HK-2 (cell line): ENCODE results near the gene RGS1.

ENCODE experiments used
- DNase-seq: peaks from one replicate; pipeline ENCODE4 v3.0.0-alpha.2; 2018; ENCODE audit not compliant: unreplicated experiment

Gene RGS1

DNA sequence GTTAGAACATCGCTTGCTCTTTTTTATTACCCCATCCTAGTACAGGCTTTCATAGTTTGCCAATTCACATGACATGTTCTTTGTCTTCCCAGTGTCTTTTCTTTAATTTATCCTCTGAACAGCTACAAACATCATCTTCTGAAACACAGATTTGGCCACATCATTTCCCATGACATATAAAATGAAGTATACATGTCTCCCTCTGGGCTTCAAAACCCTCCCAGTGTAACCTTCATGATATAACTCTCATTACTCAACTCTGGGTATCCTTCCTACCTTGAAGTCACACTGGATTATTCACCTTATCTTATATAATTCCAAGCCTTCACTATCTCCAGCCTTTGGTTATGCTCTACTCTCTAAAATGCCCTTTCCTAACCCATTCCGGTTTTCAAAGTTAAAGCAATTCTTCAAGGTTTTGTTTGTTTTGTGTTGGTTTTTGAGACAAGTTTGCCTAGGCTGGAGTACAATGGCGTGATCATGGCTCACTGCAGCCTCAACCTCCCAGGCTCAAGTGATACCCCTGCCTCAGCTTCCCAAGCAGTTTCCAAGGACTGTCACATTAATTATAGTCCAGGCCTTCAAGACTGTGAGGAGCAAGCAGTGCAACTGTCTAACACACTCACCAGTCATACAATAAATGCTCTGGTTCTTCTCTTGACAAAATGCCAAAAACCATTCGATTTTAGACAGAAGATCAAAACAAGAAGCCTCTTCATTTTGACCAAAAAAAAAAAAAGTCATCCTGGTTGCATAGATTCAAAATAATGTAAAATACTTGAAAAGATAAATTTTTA lies 5.8 kb downstream of the RGS1 start:
- no peak for DNase-seq

GRCh38 chr1:192584866-192585265 lies 9.3 kb downstream of the RGS1 start:
- DNase-seq, result no peak

DNA sequence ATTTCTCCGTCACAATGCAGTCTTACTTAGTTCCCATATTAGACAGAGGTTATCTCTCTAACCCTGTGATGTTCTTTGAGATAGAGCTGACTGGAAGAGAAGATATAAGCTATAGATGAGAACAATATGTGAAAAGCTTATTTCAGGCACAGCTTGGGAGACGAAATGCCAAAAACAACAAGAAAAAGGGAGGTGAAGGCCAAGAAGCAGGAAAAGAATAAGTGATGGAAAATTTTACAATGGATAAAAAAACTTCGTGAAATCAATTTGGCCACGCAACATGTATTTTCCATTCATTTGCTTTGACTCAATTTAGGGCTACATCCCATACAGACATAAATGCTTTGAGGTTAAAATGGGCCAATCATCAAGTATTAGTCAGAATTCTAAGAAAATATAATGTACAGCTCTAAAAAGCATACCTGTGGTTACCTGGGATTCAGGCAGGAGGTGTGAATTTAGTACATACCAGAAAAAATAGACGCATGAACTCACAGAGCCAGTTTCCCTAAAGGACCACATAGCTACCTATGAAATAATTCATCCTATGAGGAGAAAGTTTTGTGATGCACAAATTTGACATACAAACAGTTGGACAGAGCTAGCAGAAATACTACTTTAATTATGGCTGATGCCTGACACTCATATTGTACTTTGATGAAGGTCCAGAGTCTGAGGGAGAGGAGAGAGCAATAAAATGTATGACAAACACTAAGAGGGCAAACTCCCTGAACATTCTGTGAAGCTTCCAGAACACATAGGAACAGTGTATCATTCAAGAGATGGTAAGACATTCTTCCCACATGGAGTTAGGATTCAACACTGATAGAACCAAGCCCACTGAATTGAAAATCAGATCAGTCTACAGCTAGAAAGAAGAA lies 12.1 kb downstream of the RGS1 start:
- DNase-seq, result no peak

GRCh38 chr1:192588546-192588945 lies 13.0 kb downstream of the RGS1 start:
- no peak for DNase-seq

DNA sequence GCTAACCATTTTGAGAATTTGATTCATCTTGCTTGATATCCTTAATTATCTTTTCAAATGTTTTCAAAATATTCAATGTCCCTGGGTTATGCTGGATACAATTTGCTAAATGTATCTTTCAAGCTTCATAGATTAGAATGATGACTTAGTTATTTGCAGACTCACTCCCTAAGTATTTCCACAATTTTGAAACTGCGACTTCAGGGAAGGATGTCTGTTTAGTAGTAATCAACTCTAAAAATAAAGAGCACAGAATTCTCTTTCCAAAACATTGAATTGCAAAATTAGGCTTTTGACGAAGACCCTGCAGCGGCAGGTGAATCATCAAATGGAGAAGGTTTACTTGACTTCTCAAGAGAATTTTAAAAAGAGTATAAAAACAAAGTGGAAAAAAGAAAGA lies 14.2 kb downstream of the RGS1 start:
- no peak for DNase-seq

GRCh38 chr1:192592517-192592916 lies 16.9 kb downstream of the RGS1 start:
- DNase-seq, result no peak

DNA sequence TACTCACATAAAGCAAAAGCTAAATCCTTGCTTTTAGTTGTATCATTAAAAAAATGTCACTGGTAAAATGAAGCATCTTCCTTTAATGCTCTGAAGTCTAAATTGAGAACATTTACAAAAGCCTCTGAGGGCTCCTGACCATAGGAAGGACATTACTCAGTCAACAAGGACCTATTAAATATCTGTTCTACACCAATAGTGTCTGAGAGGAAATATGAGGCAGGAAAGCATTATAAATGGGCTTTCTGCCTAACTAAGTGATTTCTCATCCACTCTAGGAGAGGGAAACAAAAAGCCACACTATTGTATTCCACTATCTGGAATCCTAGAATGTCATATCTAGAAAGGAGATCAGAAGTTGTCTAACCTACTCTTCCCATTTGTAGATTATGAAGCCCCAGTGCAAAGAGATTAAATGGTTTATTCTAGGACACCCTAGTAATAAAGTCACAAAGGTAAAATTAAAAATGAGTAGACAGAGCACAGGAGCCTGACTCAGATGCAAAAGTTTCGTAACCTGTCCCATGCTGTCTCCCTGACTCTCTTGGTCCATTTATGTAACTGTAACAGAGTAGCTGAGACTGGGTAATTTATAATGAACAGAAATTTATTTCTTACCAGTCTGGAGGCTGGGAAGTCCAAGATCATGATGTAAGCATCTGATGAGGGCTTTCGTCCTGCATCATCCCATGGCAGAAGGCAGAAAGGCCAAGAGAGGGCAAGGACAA lies 17.6 kb downstream of the RGS1 start:
- DNase-seq, result no peak

DNA sequence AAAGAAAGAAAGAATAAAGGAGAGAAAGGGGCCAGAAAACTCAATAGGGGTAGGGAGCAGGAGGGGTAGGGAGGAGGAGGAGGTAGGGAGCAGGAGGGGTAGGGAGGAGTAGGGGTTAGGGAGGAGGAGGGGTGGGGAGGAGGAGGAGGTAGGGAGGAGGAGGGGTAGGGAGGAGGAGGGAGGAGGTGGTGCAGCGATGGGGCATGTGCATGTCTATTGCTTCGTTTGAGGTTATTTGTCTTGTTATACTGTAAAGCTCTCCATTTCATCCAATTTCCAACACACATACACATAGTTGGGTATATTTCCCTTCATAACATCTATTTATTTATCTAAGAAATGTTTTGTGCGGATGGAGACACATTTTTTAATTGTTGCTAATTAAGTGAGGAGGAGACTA lies 19.7 kb downstream of the RGS1 start:
- no peak for DNase-seq

- no peak for DNase-seq
Observed at GRCh38 chr1:192598589-192598988, 23.0 kb downstream of the RGS1 start.

- DNase-seq, result no peak
Observed at GRCh38 chr1:192600275-192600674, 24.7 kb downstream of the RGS1 start.

DNA sequence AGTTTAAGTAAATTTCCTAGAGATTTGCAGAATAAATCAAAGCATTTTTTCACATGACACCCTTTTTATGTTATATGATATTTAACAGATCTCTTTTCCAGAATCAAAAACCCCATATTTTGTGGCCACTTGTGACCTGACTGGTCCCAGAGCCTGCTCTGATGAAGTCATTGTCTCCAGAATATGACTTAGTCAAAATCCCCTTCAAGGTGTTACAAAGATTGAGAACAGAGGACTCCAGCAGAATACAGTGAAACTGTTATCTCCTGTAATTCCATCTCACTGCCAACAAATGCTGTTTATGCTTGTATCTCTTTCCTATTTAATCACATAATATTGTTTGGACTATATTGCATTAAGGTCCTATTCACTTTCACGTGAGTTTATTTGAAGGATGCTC lies 25.6 kb downstream of the RGS1 start:
- no peak for DNase-seq

GRCh38 chr1:192601567-192601966 lies 26.0 kb downstream of the RGS1 start:
- no peak for DNase-seq

GRCh38 chr1:192602757-192603156 lies 27.2 kb downstream of the RGS1 start:
- DNase-seq, result no peak

GRCh38 chr1:192603218-192603787 lies 27.7 kb downstream of the RGS1 start:
- DNase-seq, result no peak

DNA sequence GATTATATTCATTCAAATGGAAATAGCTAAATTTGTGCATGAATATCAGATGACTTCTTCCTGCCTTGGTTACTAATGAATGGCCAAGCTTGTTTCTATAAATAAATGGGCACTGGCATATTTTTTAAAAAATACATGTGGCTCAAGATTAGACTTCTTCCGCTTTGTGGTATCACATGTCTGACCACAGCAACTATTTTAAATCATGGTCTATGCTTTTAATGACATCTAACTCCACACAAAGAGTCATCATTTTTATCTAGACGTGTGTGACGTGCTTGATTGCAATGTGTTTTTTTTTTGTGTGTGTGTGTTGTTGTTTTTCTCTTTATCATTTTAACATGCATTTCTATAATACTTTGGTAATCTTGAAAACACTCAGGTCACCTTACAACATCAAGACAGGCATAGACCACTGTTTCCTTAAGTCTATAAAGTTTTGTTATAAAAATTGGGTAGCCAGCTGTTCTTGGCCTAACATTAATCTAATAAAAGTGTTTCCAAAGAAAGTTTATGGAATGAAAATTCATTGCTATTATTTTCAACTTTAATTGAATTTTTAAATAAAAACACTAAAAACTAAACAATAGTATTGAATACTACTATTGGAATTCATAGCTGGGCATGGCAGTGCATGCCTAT lies 29.5 kb downstream of the RGS1 start:
- DNase-seq, result no peak

GRCh38 chr1:192608671-192609070 lies 33.1 kb downstream of the RGS1 start:
- no peak for DNase-seq

- DNase-seq, result no peak
Observed at GRCh38 chr1:192609110-192610079, 33.8 kb downstream of the RGS1 start.

- DNase-seq, result no peak
Observed at GRCh38 chr1:192610112-192610889, 34.7 kb downstream of the RGS1 start.

GRCh38 chr1:192615055-192615454 lies 39.5 kb downstream of the RGS1 start:
- no peak for DNase-seq
